ENCODE data around the gene FGF18. TPM values are rescaled to one million over a fixed set of nuclear protein-coding genes. Genes with fewer than 3 reads are reported as not detected.

Gene FGF18
- total and polyA plus RNA-seq, 3 donors from 2014 or later, result 0.68 to 1.6 (median 0.79) TPM

- H3K4me3 ChIP-seq, result no peak overlapping the region
Observed at GRCh38 chr5:171462136-171462927, 42.9 kb downstream of the FGF18 start.

GRCh38 chr5:171462928-171463861 lies 43.7 kb downstream of the FGF18 start:
- WGBS, 2 donors, result 91 to 92% methylated on average over 11 of the region's 11 CpGs
- TF ChIP-seq CTCF (IDR thresholded peaks at IDR 0.05), result no peak
- TF ChIP-seq POLR2A (IDR thresholded peaks at IDR 0.05), result no peak
- intact Hi-C loops (cut with DNase I; ENCODE audit: low total_unique reads), result no loop called here
- no peak for DNase-seq
- H3K36me3 ChIP-seq (ENCODE audit: low read depth, missing control alignments), result no peaks in the 10 kb centered on the region
- H3K9me3 ChIP-seq, result no peaks in the 10 kb centered on the region
- no peak overlapping the region for H3K27ac ChIP-seq
- no peaks in the 10 kb centered on the region for H3K27me3 ChIP-seq
- H3K4me3 ChIP-seq, result no peak overlapping the region
- no peaks in the 10 kb centered on the region for H3K4me1 ChIP-seq

More at GRCh38 chr5:171462136-171462927, 42.9 kb downstream of the FGF18 start:
- no peaks in the 10 kb centered on the region for H3K9me3 ChIP-seq
- no peaks in the 10 kb centered on the region for H3K4me1 ChIP-seq
- WGBS, 2 donors, result 82 to 85% methylated on average over 15 of the region's 15 CpGs
- intact Hi-C loops (cut with DNase I; ENCODE audit: low total_unique reads), result no loop called here
- TF ChIP-seq POLR2A (IDR thresholded peaks at IDR 0.05) (no peak), CTCF (IDR thresholded peaks at IDR 0.05) (no peak)
- H3K27ac ChIP-seq, result no peak overlapping the region
- no peaks in the 10 kb centered on the region for H3K27me3 ChIP-seq
- H3K36me3 ChIP-seq (ENCODE audit: low read depth, missing control alignments), result no peaks in the 10 kb centered on the region
- no peak for DNase-seq

- no peaks in the 10 kb centered on the region for H3K9me3 ChIP-seq
- intact Hi-C loops (cut with DNase I; ENCODE audit: low total_unique reads), result no loop called here
- H3K27me3 ChIP-seq, result no peaks in the 10 kb centered on the region
- H3K4me3 ChIP-seq, result no peak overlapping the region
- 84 to 92% methylated on average over 4 of the region's 4 CpGs for WGBS, 2 donors
- H3K4me1 ChIP-seq, result no peaks in the 10 kb centered on the region
- no peak overlapping the region for H3K27ac ChIP-seq
- TF ChIP-seq POLR2A (IDR thresholded peaks at IDR 0.05), result no peak
- no peak for TF ChIP-seq CTCF (IDR thresholded peaks at IDR 0.05)
- no peak for DNase-seq
- H3K36me3 ChIP-seq (ENCODE audit: low read depth, missing control alignments), result no peaks in the 10 kb centered on the region
Observed at GRCh38 chr5:171463862-171464229, 44.4 kb downstream of the FGF18 start.

GRCh38 chr5:171464829-171465228 lies 45.4 kb downstream of the FGF18 start:
- no peak overlapping the region for H3K27ac ChIP-seq
- 89 to 96% methylated on average over 11 to 12 of the region's 12 CpGs for WGBS, 2 donors
- H3K4me1 ChIP-seq, result no peaks in the 10 kb centered on the region
- no peaks in the 10 kb centered on the region for H3K27me3 ChIP-seq
- no peak overlapping the region for H3K4me3 ChIP-seq
- intact Hi-C loops (cut with DNase I; ENCODE audit: low total_unique reads), result no loop called here
- H3K36me3 ChIP-seq (ENCODE audit: low read depth, missing control alignments), result no peaks in the 10 kb centered on the region
- H3K9me3 ChIP-seq, result no peaks in the 10 kb centered on the region
- DNase-seq, result no peak
- no peak for TF ChIP-seq CTCF (IDR thresholded peaks at IDR 0.05)
- TF ChIP-seq POLR2A (IDR thresholded peaks at IDR 0.05), result no peak
